Neural cell (in vitro differentiated cells): ENCODE measurements around the gene EXOC3L2. TPM values are rescaled to one million over a fixed set of nuclear protein-coding genes. Genes with fewer than 3 reads are reported as not detected.

Experiments used
- H2AFZ ChIP-seq: fragments of 200-600, 300-800 bp; sonication (generic), shearing (Covaris generic); 2 replicates; pipeline ENCODE4 v1.6.0; 2014; ENCODE audit warnings: low read depth, mild to moderate bottlenecking, antibody characterized with exemption, low read length, moderate library complexity
- H3F3A ChIP-seq: fragments of 200-600 bp; shearing (Covaris generic); 2 replicates; pipeline ENCODE4 v1.6.1; 2016; ENCODE audit warnings: mild to moderate bottlenecking, moderate library complexity, mixed read lengths, antibody characterized with exemption, low read length; ENCODE audit not compliant: insufficient read depth, poor library complexity, severe bottlenecking
- H3K27ac ChIP-seq: fragments of 200-600, 300-800 bp; sonication (generic), shearing (Covaris generic); 2 replicates; pipeline ENCODE4 v1.5.1; 2014; ENCODE audit warnings: mild to moderate bottlenecking, low read length, moderate library complexity
- H3K27me3 ChIP-seq: fragments of 300-800, 200-600 bp; sonication (generic), shearing (Covaris generic); 2 replicates; pipeline ENCODE4 v1.6.0; 2014; ENCODE audit warnings: mild to moderate bottlenecking, low read depth, low read length, moderate library complexity; ENCODE audit not compliant: insufficient read depth
- H3K36me3 ChIP-seq: fragments of 300-800, 200-600 bp; sonication (generic), shearing (Covaris generic); 2 replicates; pipeline ENCODE4 v1.5.1; 2014; ENCODE audit warnings: mild to moderate bottlenecking, antibody characterized with exemption, low read length, moderate library complexity; ENCODE audit not compliant: insufficient read depth
- H3K4me2 ChIP-seq: fragments of 300-800, 200-600 bp; sonication (generic), shearing (Covaris generic); 2 replicates; pipeline ENCODE4 v1.6.0; 2014; ENCODE audit warnings: mild to moderate bottlenecking, low read length
- H3K4me3 ChIP-seq: fragments of 300-800, 200-600 bp; sonication (generic), shearing (Covaris generic); 2 replicates; pipeline ENCODE4 v1.5.1; 2014; ENCODE audit warnings: mild to moderate bottlenecking, low read length, moderate library complexity
- H3K79me2 ChIP-seq: fragments of 200-600 bp; shearing (Covaris generic); replicated peaks from 2 replicates; pipeline ENCODE4 v1.6.0; 2014; ENCODE audit warnings: mild to moderate bottlenecking, low read length, moderate library complexity; ENCODE audit not compliant: insufficient read depth
- H3K9ac ChIP-seq: fragments of 300-800, 200-600 bp; sonication (generic), shearing (Covaris generic); 2 replicates; pipeline ENCODE4 v1.6.1; 2016; ENCODE audit warnings: mild to moderate bottlenecking, low read length, mixed read lengths
- H3K9me2 ChIP-seq: fragments of 200-600 bp; shearing (Covaris generic); 2 replicates; pipeline ENCODE4 v1.6.1; 2016; ENCODE audit warnings: mild to moderate bottlenecking, low read length, mixed read lengths; ENCODE audit not compliant: insufficient read depth
- H3K9me3 ChIP-seq: fragments of 200-600, 300-800 bp; sonication (generic), shearing (Covaris generic); 2 replicates; pipeline ENCODE4 v1.6.1; 2016; ENCODE audit warnings: mild to moderate bottlenecking, mixed run types, low read length, moderate library complexity, mixed read lengths
- H4K20me1 ChIP-seq: fragments of 200-600 bp; shearing (Covaris generic); 2 replicates; pipeline ENCODE4 v1.6.1; 2016; ENCODE audit warnings: mild to moderate bottlenecking, mixed run types; ENCODE audit not compliant: insufficient read depth
- CTCF ChIP-seq: fragments of 450-650 bp; IDR thresholded peaks from 2 replicates; pipeline ENCODE4 v1.5.1; 2014; ENCODE audit warnings: antibody characterized with exemption, mild to moderate bottlenecking, moderate library complexity; ENCODE audit not compliant: poor library complexity, severe bottlenecking
- EP300 ChIP-seq: fragments of 450-650 bp; conservative IDR thresholded peaks from 2 replicates; pipeline ENCODE4 v1.6.1; 2014; ENCODE audit warnings: antibody characterized with exemption, mild to moderate bottlenecking, moderate library complexity; ENCODE audit not compliant: poor library complexity, severe bottlenecking
- EZH2 ChIP-seq: fragments of 200-600, 300-800 bp; shearing (Covaris generic), sonication (generic); IDR thresholded peaks from 2 replicates; pipeline ENCODE4 v1.6.1; 2014; ENCODE audit warnings: antibody characterized with exemption, low read length, borderline replicate concordance, mild to moderate bottlenecking; ENCODE audit not compliant: insufficient read depth, poor library complexity, severe bottlenecking
- MXI1 ChIP-seq: fragments of 450-650 bp; conservative IDR thresholded peaks from 2 replicates; pipeline ENCODE4 v1.6.1; 2014; ENCODE audit warnings: antibody characterized with exemption, mild to moderate bottlenecking; ENCODE audit not compliant: poor library complexity, severe bottlenecking
- POLR2AphosphoS5 ChIP-seq: IDR thresholded peaks from 2 replicates; pipeline ENCODE4 v1.6.1; 2012
- RAD21 ChIP-seq: fragments of 450-650 bp; conservative IDR thresholded peaks from 2 replicates; pipeline ENCODE4 v1.6.1; 2014; ENCODE audit warnings: antibody characterized with exemption, mild to moderate bottlenecking, moderate library complexity
- REST ChIP-seq: IDR thresholded peaks from 2 replicates; pipeline ENCODE4 v1.6.1; 2012; ENCODE audit warnings: borderline replicate concordance
- SMC3 ChIP-seq: fragments of 450-650 bp; conservative IDR thresholded peaks from 2 replicates; pipeline ENCODE4 v1.6.1; 2014; ENCODE audit warnings: antibody characterized with exemption, mild to moderate bottlenecking, moderate library complexity; ENCODE audit not compliant: poor library complexity
- TAF1 ChIP-seq: IDR thresholded peaks from 2 replicates; pipeline ENCODE4 v1.6.1; 2012; ENCODE audit warnings: low read depth
- polyA plus RNA-seq: library from polyadenylated mRNA; depleted of rRNA; stranded (reverse); fragments of >200 nt; gene quantifications from 2 replicates; pipeline ENCODE4 v1.2.3, GENCODE V29; 2014

EXOC3L2 gene
- polyA plus RNA-seq, 1 donor from 2014 or later = not detected

- Histone ChIP-seq H3K36me3 (no peaks in the 10 kb centered on the region), H4K20me1 (no peaks in the 10 kb centered on the region), H2AFZ (no peak overlapping the region), H3K27me3 (no peaks in the 10 kb centered on the region), H3K9me2 (no peaks in the 10 kb centered on the region), H3K4me3 (no peak overlapping the region), H3K9me3 (no peaks in the 10 kb centered on the region), H3K4me2 (no peak overlapping the region), H3K27ac (no peak overlapping the region), H3F3A (no peaks in the 10 kb centered on the region), H3K9ac (no peak overlapping the region), H3K79me2 (no peaks in the 10 kb centered on the region)
- no peak for TF ChIP-seq RAD21
- TF ChIP-seq CTCF = no peak
Observed at GRCh38 chr19:45244133-45244794, 943 bp downstream of the EXOC3L2 start.

- no peak overlapping the region for H3K4me2 ChIP-seq
- no peaks in the 10 kb centered on the region for H3K27me3 ChIP-seq
- no peaks in the 10 kb centered on the region for H3K36me3 ChIP-seq
- no peak overlapping the region for H3K4me3 ChIP-seq
- H3K79me2 ChIP-seq = no peaks in the 10 kb centered on the region
- H3K9ac ChIP-seq = no peak overlapping the region
- no peaks in the 10 kb centered on the region for H4K20me1 ChIP-seq
- H3K9me3 ChIP-seq = no peaks in the 10 kb centered on the region
- H3K9me2 ChIP-seq = no peaks in the 10 kb centered on the region
- no peak overlapping the region for H3K27ac ChIP-seq
- H3F3A ChIP-seq = no peaks in the 10 kb centered on the region
- no peak for TF ChIP-seq MXI1
- TF ChIP-seq EZH2 = no peak
- TF ChIP-seq CTCF = no peak
- TF ChIP-seq EP300 = no peak
- no peak for TF ChIP-seq TAF1
- no peak for TF ChIP-seq SMC3
- TF ChIP-seq POLR2AphosphoS5 = no peak
- TF ChIP-seq RAD21 = no peak
- no peak for TF ChIP-seq REST
- no peak overlapping the region for H2AFZ ChIP-seq
Observed at GRCh38 chr19:45243144-45243732, 2.0 kb downstream of the EXOC3L2 start.
